ENCODE results near the gene NOX3. TPM values are rescaled to one million over a fixed set of nuclear protein-coding genes. Genes with fewer than 3 reads are reported as not detected.
"Not testable (repeated sequence)": the region's sequence is repeated elsewhere in the genome, so short reads cannot be mapped to it uniquely, and the experiment has no call there.

NOX3 gene
- total RNA-seq, 1 experiment from 2014 or later: not detected

GRCh38 chr6:155452576-155452975 lies 3.1 kb downstream of the NOX3 start:
- no peak for TF ChIP-seq CTCF (IDR thresholded peaks at IDR 0.05; ENCODE audit: unreplicated experiment)
- DNase-seq (ENCODE audit: unreplicated experiment): no peak
- Mint-ChIP-seq H3K36me3 (ENCODE audit: insufficient read depth, unreplicated experiment) (no peaks in the 10 kb centered on the region), H3K4me3 (ENCODE audit: unreplicated experiment) (no peak overlapping the region), H3K4me1 (ENCODE audit: insufficient read depth, unreplicated experiment) (no peaks in the 10 kb centered on the region), H3K27ac (ENCODE audit: low read depth, unreplicated experiment) (no peak overlapping the region), H3K27me3 (ENCODE audit: insufficient read depth, unreplicated experiment) (no peaks in the 10 kb centered on the region), H3K9me3 (ENCODE audit: unreplicated experiment) (no peaks in the 10 kb centered on the region)
- no TSS peak for BruUV-seq (replicated peaks)
- intact Hi-C loops (cut with micrococcal nuclease): no loop called here
- CTCF ChIA-PET: interaction anchor here (0.6 kb wide), 1 partner anchor 34 kb away, joined by 3 read pairs; no protein-coding TSS in a partner anchor
- POLR2A ChIA-PET: interaction anchor here (0.6 kb wide), 1 partner anchor 35 kb away, joined by 3 read pairs; no protein-coding TSS in a partner anchor

- DNase-seq (ENCODE audit: unreplicated experiment); intact Hi-C loops (cut with micrococcal nuclease); H3K9me3 Mint-ChIP-seq (ENCODE audit: unreplicated experiment); BruUV-seq (replicated peaks); H3K27ac Mint-ChIP-seq (ENCODE audit: low read depth, unreplicated experiment); H3K36me3 Mint-ChIP-seq (ENCODE audit: insufficient read depth, unreplicated experiment); H3K4me3 Mint-ChIP-seq (ENCODE audit: unreplicated experiment); POLR2A ChIA-PET; H3K27me3 Mint-ChIP-seq (ENCODE audit: insufficient read depth, unreplicated experiment); H3K4me1 Mint-ChIP-seq (ENCODE audit: insufficient read depth, unreplicated experiment): not testable (repeated sequence)
- CTCF ChIA-PET: interaction anchor here (0.6 kb wide), 2 partner anchors 136 to 184 kb away, joined by 3 read pairs; no protein-coding TSS in a partner anchor
Observed at GRCh38 chr6:155451530-155451929, 4.1 kb downstream of the NOX3 start.

- BruUV-seq (replicated peaks): no TSS peak
- no peaks in the 10 kb centered on the region for H3K36me3 Mint-ChIP-seq (ENCODE audit: insufficient read depth, unreplicated experiment)
- intact Hi-C loops (cut with micrococcal nuclease): no loop called here
- H3K4me3 Mint-ChIP-seq (ENCODE audit: unreplicated experiment): no peak overlapping the region
- no peaks in the 10 kb centered on the region for H3K27me3 Mint-ChIP-seq (ENCODE audit: insufficient read depth, unreplicated experiment)
- no peak overlapping the region for H3K27ac Mint-ChIP-seq (ENCODE audit: low read depth, unreplicated experiment)
- no peak for DNase-seq (ENCODE audit: unreplicated experiment)
- POLR2A ChIA-PET: no interaction called here
- no peaks in the 10 kb centered on the region for H3K9me3 Mint-ChIP-seq (ENCODE audit: unreplicated experiment)
- TF ChIP-seq CTCF (IDR thresholded peaks at IDR 0.05; ENCODE audit: unreplicated experiment): no peak
- H3K4me1 Mint-ChIP-seq (ENCODE audit: insufficient read depth, unreplicated experiment): no peaks in the 10 kb centered on the region
- CTCF ChIA-PET: no interaction called here
Observed at GRCh38 chr6:155450240-155450581, 5.4 kb downstream of the NOX3 start.

GRCh38 chr6:155449450-155450239 lies 6.0 kb downstream of the NOX3 start:
- POLR2A ChIA-PET: no interaction called here
- intact Hi-C loops (cut with micrococcal nuclease): no loop called here
- H3K27me3 Mint-ChIP-seq (ENCODE audit: insufficient read depth, unreplicated experiment): no peaks in the 10 kb centered on the region

More at GRCh38 chr6:155449450-155450239, 6.0 kb downstream of the NOX3 start:
- no peak for TF ChIP-seq CTCF (IDR thresholded peaks at IDR 0.05; ENCODE audit: unreplicated experiment)
- Mint-ChIP-seq H3K4me3 (ENCODE audit: unreplicated experiment) (no peak overlapping the region), H3K36me3 (ENCODE audit: insufficient read depth, unreplicated experiment) (no peaks in the 10 kb centered on the region), H3K27ac (ENCODE audit: low read depth, unreplicated experiment) (no peak overlapping the region), H3K9me3 (ENCODE audit: unreplicated experiment) (no peaks in the 10 kb centered on the region), H3K4me1 (ENCODE audit: insufficient read depth, unreplicated experiment) (no peaks in the 10 kb centered on the region)
- no peak for DNase-seq (ENCODE audit: unreplicated experiment)
- no TSS peak for BruUV-seq (replicated peaks)
- CTCF ChIA-PET: interaction anchor here (0.6 kb wide), 1 partner anchor 33 kb away, joined by 3 read pairs; no protein-coding TSS in a partner anchor
